ENCODE measurements around the gene TMCC2. TPM values are rescaled to one million over a fixed set of nuclear protein-coding genes. Genes with fewer than 3 reads are reported as not detected.

The TMCC2 gene
- total and polyA plus RNA-seq, 7 donors: 0.66 to 21.4 (median 6.5) TPM

- peak; percentile 71 to 82 (median 80) for ATAC-seq
- Histone ChIP-seq H3K9me3 (no peaks in the 10 kb centered on the region), H3K4me3 (no peak overlapping the region), H3K4me1 (peaks cover 32% of the 10 kb centered on the region), H3K36me3 (ENCODE audit: insufficient read depth in 1 of 2, low read depth in 1 of 2) (peaks cover 0 to 24% of the 10 kb centered on the region in 2 donors), H3K27me3 (ENCODE audit: insufficient read depth in 3 of 3, low read length in 2 of 3) (no peaks in the 10 kb centered on the region), H3K27ac (no peak overlapping the region)
- WGBS, 3 donors: 10 to 12% (median 11%) methylated on average over 7 of the region's 7 CpGs
- intact Hi-C loops (cut with DNase I): loop anchor here (1.0 to 10.0 kb wide), 3 partner anchors 52 to 251 kb away; no protein-coding TSS in a partner anchor
- TF ChIP-seq, protein P1, sequence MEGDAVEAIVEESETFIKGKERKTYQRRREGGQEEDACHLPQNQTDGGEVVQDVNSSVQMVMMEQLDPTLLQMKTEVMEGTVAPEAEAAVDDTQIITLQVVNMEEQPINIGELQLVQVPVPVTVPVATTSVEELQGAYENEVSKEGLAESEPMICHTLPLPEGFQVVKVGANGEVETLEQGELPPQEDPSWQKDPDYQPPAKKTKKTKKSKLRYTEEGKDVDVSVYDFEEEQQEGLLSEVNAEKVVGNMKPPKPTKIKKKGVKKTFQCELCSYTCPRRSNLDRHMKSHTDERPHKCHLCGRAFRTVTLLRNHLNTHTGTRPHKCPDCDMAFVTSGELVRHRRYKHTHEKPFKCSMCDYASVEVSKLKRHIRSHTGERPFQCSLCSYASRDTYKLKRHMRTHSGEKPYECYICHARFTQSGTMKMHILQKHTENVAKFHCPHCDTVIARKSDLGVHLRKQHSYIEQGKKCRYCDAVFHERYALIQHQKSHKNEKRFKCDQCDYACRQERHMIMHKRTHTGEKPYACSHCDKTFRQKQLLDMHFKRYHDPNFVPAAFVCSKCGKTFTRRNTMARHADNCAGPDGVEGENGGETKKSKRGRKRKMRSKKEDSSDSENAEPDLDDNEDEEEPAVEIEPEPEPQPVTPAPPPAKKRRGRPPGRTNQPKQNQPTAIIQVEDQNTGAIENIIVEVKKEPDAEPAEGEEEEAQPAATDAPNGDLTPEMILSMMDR (IDR thresholded peaks at IDR 0.05): peak; percentile 99
- peak; percentile 79 to 91 for DNase-seq
Measured at GRCh38 chr1:205273551-205273982, 45.8 kb downstream of the TMCC2 start.

- H3K4me3 ChIP-seq: no peak overlapping the region
- no peaks in the 10 kb centered on the region for H3K9me3 ChIP-seq
- no peaks in the 10 kb centered on the region for H3K27me3 ChIP-seq (ENCODE audit: insufficient read depth in 3 of 3, low read length in 2 of 3)
- H3K4me1 ChIP-seq: peaks cover 32% of the 10 kb centered on the region
- TF ChIP-seq, protein P1 (IDR thresholded peaks at IDR 0.05): no peak
- no peak overlapping the region for H3K27ac ChIP-seq
- 74 to 92% (median 79%) methylated on average over 8 of the region's 8 CpGs for WGBS, 3 donors
- DNase-seq (no peak), ATAC-seq (no peak)
- intact Hi-C loops (cut with DNase I): loop anchor here in 1 of 2 donors (5.0 to 10.0 kb wide), 2 partner anchors 163 to 251 kb away; no protein-coding TSS in a partner anchor
- peaks cover 0 to 22% of the 10 kb centered on the region in 2 donors for H3K36me3 ChIP-seq (ENCODE audit: insufficient read depth in 1 of 2, low read depth in 1 of 2)
Measured at GRCh38 chr1:205274041-205274691, 46.4 kb downstream of the TMCC2 start.

DNA sequence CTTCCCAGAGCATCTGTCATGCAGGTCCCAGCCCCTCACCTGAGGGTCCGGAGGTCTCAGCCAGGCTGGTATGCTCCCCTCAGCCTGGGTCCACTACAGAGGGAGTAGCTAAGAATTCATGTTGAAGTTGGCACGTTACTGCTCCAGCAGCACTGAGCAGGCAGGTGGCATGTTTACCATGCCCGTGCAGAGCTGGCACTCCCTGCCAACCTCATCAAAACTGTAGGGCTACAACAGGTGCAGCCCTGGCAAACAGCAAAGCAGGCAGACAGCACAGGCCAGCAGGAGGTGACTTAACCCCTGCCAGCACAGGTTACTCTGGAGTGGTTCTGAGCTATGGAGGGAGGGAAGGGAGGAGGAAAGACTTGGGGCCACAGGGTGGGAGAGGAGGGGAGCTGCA lies 47.4 kb downstream of the TMCC2 start:
- peaks cover 32% of the 10 kb centered on the region for H3K4me1 ChIP-seq
- H3K27me3 ChIP-seq (ENCODE audit: insufficient read depth in 3 of 3, low read length in 2 of 3): no peaks in the 10 kb centered on the region
- no peak overlapping the region for H3K4me3 ChIP-seq
- no peak for DNase-seq
- TF ChIP-seq, protein P1 (IDR thresholded peaks at IDR 0.05): no peak
- peaks cover 0 to 15% of the 10 kb centered on the region in 2 donors for H3K36me3 ChIP-seq (ENCODE audit: insufficient read depth in 1 of 2, low read depth in 1 of 2)
- intact Hi-C loops (cut with DNase I): loop anchor here in 1 of 2 donors (10.0 kb wide), 1 partner anchor 250 kb away; no protein-coding TSS in a partner anchor
- 50 to 53% (median 52%) methylated on average over 3 of the region's 3 CpGs for WGBS, 3 donors
- peak in 1 of 4 donors; percentile 62 for ATAC-seq
- no peaks in the 10 kb centered on the region for H3K9me3 ChIP-seq
- no peak overlapping the region for H3K27ac ChIP-seq

- no peak overlapping the region for H3K4me3 ChIP-seq
- peaks cover 0 to 15% of the 10 kb centered on the region in 2 donors for H3K36me3 ChIP-seq (ENCODE audit: insufficient read depth in 1 of 2, low read depth in 1 of 2)
- peaks cover 22% of the 10 kb centered on the region for H3K4me1 ChIP-seq
- TF ChIP-seq, protein P1 (IDR thresholded peaks at IDR 0.05): no peak
- ATAC-seq: no peak
- no peak overlapping the region for H3K27ac ChIP-seq
- WGBS, 3 donors: 74 to 84% (median 83%) methylated on average over 8 to 9 of the region's 9 CpGs
- intact Hi-C loops (cut with DNase I): loop anchor here in 1 of 2 donors (10.0 kb wide), 1 partner anchor 249 kb away; no protein-coding TSS in a partner anchor
- DNase-seq: no peak
- no peaks in the 10 kb centered on the region for H3K9me3 ChIP-seq
- H3K27me3 ChIP-seq (ENCODE audit: insufficient read depth in 3 of 3, low read length in 2 of 3): no peaks in the 10 kb centered on the region
Measured at GRCh38 chr1:205275916-205276688, 48.4 kb downstream of the TMCC2 start.
